HepG2 (cell line): ENCODE data around the gene TTBK1. TPM values are rescaled to one million over a fixed set of nuclear protein-coding genes. Genes with fewer than 3 reads are reported as not detected.
A peak's percentile ranks its signal among the peaks of the same experiment; 100 is the strongest.

Experiments used
- BHLHE40 ChIP-seq: IDR thresholded peaks from 2 replicates; pipeline ENCODE4 v1.6.1; 2011; ENCODE audit warnings: low read length, improper control_type of control experiment
- CCAR2 ChIP-seq: fragments of 200-400 bp; formaldehyde crosslinking; optimal IDR thresholded peaks from 2 replicates; pipeline ENCODE3; 2018; ENCODE audit warnings: low read depth, mild to moderate bottlenecking, low read length, moderate library complexity
- EED ChIP-seq: sonication (generic); formaldehyde crosslinking; IDR thresholded peaks from 2 replicates; pipeline ENCODE4 v1.5.0; 2020; ENCODE audit warnings: mild to moderate bottlenecking, missing genetic modification reagents
- ERF ChIP-seq: IDR thresholded peaks from 2 replicates; pipeline ENCODE4 v1.6.1; 2018; ENCODE audit warnings: missing biosample characterization, missing genetic modification reagents
- FOXM1 ChIP-seq: sonication (generic); formaldehyde crosslinking; IDR thresholded peaks from 2 replicates; pipeline ENCODE4 v1.5.0; 2020; ENCODE audit warnings: missing genetic modification reagents
- HDAC6 ChIP-seq: fragments of 200-600 bp; sonication (generic); IDR thresholded peaks from 2 replicates; pipeline ENCODE4 v1.7.0; 2017; ENCODE audit warnings: mild to moderate bottlenecking, antibody characterized with exemption, low read length, low read depth
- KLF15 ChIP-seq: sonication (generic); formaldehyde crosslinking; IDR thresholded peaks from 2 replicates; pipeline ENCODE4 v1.8.1; 2023; ENCODE audit warnings: borderline replicate concordance, mild to moderate bottlenecking, inconsistent platforms, missing genetic modification reagents, mixed read lengths
- MYC ChIP-seq: sonication (generic); formaldehyde crosslinking; IDR thresholded peaks from 2 replicates; pipeline ENCODE4 v1.9.0; 2021; ENCODE audit warnings: missing genetic modification reagents, borderline replicate concordance
- NFKB2 ChIP-seq: sonication (generic); formaldehyde crosslinking; IDR thresholded peaks from 2 replicates; pipeline ENCODE4 v1.4.0; 2020; ENCODE audit warnings: missing genetic modification reagents, borderline replicate concordance
- NFYB ChIP-seq: sonication (generic); formaldehyde crosslinking; IDR thresholded peaks from 2 replicates; pipeline ENCODE4 v1.4.0; 2020; ENCODE audit warnings: missing genetic modification reagents
- TEAD2 ChIP-seq: sonication (generic); formaldehyde crosslinking; IDR thresholded peaks from 2 replicates; pipeline ENCODE4 v1.9.0; 2021; ENCODE audit warnings: missing genetic modification reagents
- ZNF337 ChIP-seq: sonication (generic); formaldehyde crosslinking; IDR thresholded peaks from 2 replicates; pipeline ENCODE4 v1.5.1; 2020; ENCODE audit warnings: missing genetic modification reagents, low read depth, mild to moderate bottlenecking, borderline replicate concordance
- ZNF367 ChIP-seq: sonication (generic); formaldehyde crosslinking; IDR thresholded peaks from 2 replicates; pipeline ENCODE4 v1.4.0; 2020; ENCODE audit warnings: missing genetic modification reagents, borderline replicate concordance
- ZNF451 ChIP-seq: sonication (generic); formaldehyde crosslinking; IDR thresholded peaks from 2 replicates; pipeline ENCODE4 v1.5.0; 2020; ENCODE audit warnings: mild to moderate bottlenecking, missing genetic modification reagents
- ZNF564 ChIP-seq: sonication (generic); formaldehyde crosslinking; IDR thresholded peaks from 2 replicates; pipeline ENCODE4 v1.8.1; 2023; ENCODE audit warnings: mild to moderate bottlenecking, missing genetic modification reagents
- ZNF709 ChIP-seq: sonication (generic); formaldehyde crosslinking; IDR thresholded peaks from 2 replicates; pipeline ENCODE4 v1.5.0; 2020; ENCODE audit warnings: mild to moderate bottlenecking, missing genetic modification reagents
- ZNF776 ChIP-seq: sonication (generic); formaldehyde crosslinking; IDR thresholded peaks from 2 replicates; pipeline ENCODE4 v1.4.0; 2020; ENCODE audit warnings: mild to moderate bottlenecking, missing genetic modification reagents
- ZNF839 ChIP-seq: sonication (generic); formaldehyde crosslinking; IDR thresholded peaks from 2 replicates; pipeline ENCODE4 v1.4.0; 2020; ENCODE audit warnings: missing genetic modification reagents, mild to moderate bottlenecking, borderline replicate concordance
- polyA plus RNA-seq, 8 experiments: library from polyadenylated mRNA; depleted of rRNA in 3 of 8; stranded (reverse) in 7 of 8; unstranded in 1 of 8; fragments of >200 nt; fragmentation: Illumina TruSeq in 4 of 8; extraction: Trizol in 4 of 8; gene quantifications; 2 replicates each; pipeline versions ENCODE4 v1.2.1 to v1.2.3, GENCODE V29; 2011 to 2016; ENCODE audit warnings: low read depth in 4 of 8, missing spikeins in 1 of 8, mixed read lengths in 1 of 8; ENCODE audit not compliant: insufficient read depth in 1 of 8
- total RNA-seq, 5 experiments: library from RNA; depleted of rRNA; stranded (reverse); fragments of >200 nt; fragmentation: Illumina TruSeq; extraction: Trizol; gene quantifications; 2 replicates each; pipeline ENCODE4 v1.2.3, GENCODE V29; 2016; ENCODE audit warnings: low read depth in 1 of 5
- TF ChIP-seq, protein P1 (sequence below): sonication (generic); formaldehyde crosslinking; IDR thresholded peaks from 2 replicates; pipeline ENCODE4 v1.4.0; 2020; ENCODE audit warnings: missing genetic modification reagents; ENCODE audit errors: not compliant biosample characterization
- TF ChIP-seq, protein P2 (sequence below): sonication (generic); formaldehyde crosslinking; IDR thresholded peaks from 2 replicates; pipeline ENCODE4 v1.9.0; 2022; ENCODE audit warnings: missing genetic modification reagents, mild to moderate bottlenecking, borderline replicate concordance
- TF ChIP-seq, protein P3 (sequence below): IDR thresholded peaks from 2 replicates; pipeline ENCODE4 v1.6.1; 2018; ENCODE audit warnings: missing genetic modification reagents, mild to moderate bottlenecking, missing compliant biosample characterization
- TF ChIP-seq, protein P4 (sequence below): sonication (generic); formaldehyde crosslinking; IDR thresholded peaks from 2 replicates; pipeline ENCODE4 v1.4.0; 2020; ENCODE audit warnings: missing genetic modification reagents, borderline replicate concordance

TTBK1 gene
- total and polyA plus RNA-seq, 2 of the 13 experiments (the other 11 are each of a cell fraction or from before 2014, with no cell fraction given), result 0.24 to 0.33 TPM

DNA sequence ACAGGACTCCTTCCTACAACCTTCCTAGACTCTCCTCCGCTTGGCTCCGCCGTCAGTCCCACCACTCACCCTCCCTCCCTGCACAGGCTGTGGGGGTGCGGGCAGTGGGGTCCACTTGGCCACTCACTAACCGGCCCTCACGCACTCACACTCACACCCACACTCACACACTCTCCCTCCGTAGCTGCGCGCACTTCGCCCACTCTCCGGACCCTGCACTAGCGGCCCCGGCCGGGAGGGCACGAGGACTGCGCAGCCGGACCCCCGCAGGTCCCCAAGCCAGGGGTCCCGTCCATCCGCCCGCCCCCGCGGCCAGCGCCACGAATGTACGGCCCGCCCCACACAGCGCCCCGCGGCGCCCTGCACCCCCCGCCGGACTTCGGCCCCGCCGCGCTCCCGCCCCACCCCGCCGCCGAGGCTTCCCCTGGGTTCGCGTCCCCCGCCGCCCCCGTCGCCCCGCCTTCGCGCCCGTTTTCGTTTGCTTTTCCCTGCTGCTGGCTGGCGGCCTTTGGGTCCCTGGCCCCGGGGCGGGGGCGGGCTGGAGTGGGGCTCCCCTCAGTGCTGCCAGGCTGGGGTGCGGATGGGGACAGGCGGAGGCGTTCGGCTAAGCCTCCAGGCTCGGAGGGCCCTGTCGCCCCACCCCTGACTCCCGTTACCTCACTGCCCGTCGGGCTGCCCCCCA lies 31.8 kb downstream of the TTBK1 start (continued):
- peak; percentile 89 for TF ChIP-seq MYC (CRISPR knock-in tag)
- TF ChIP-seq, protein P1, sequence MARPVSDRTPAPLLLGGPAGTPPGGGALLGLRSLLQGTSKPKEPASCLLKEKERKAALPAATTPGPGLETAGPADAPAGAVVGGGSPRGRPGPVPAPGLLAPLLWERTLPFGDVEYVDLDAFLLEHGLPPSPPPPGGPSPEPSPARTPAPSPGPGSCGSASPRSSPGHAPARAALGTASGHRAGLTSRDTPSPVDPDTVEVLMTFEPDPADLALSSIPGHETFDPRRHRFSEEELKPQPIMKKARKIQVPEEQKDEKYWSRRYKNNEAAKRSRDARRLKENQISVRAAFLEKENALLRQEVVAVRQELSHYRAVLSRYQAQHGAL (CRISPR knock-in tag), result no peak
- TF ChIP-seq ERF, result 0 out of 2 replicates have a peak, but pooled peaks have one; percentile 53
- TF ChIP-seq FOXM1 (CRISPR knock-in tag), result no peak
- TF ChIP-seq ZNF564, result peak; percentile 84; the same call in 1 of the 2 replicates
- TF ChIP-seq ZNF451 (CRISPR knock-in tag), result peak; percentile 86; the same call in 1 of the 2 replicates
- TF ChIP-seq CCAR2, result no peak
- TF ChIP-seq NFYB (CRISPR knock-in tag), result no peak
- TF ChIP-seq EED (CRISPR knock-in tag), result no peak
- TF ChIP-seq HDAC6, result no peak
- peak; percentile 88; the same call in 1 of the 2 replicates for TF ChIP-seq NFKB2
- 0 out of 2 replicates have a peak, but pooled peaks have one; percentile 62 for TF ChIP-seq ZNF337
- TF ChIP-seq, protein P2, sequence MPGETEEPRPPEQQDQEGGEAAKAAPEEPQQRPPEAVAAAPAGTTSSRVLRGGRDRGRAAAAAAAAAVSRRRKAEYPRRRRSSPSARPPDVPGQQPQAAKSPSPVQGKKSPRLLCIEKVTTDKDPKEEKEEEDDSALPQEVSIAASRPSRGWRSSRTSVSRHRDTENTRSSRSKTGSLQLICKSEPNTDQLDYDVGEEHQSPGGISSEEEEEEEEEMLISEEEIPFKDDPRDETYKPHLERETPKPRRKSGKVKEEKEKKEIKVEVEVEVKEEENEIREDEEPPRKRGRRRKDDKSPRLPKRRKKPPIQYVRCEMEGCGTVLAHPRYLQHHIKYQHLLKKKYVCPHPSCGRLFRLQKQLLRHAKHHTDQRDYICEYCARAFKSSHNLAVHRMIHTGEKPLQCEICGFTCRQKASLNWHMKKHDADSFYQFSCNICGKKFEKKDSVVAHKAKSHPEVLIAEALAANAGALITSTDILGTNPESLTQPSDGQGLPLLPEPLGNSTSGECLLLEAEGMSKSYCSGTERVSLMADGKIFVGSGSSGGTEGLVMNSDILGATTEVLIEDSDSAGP (CRISPR knock-in tag), result no peak
- 0 out of 2 replicates have a peak, but pooled peaks have one; percentile 59 for TF ChIP-seq KLF15 (CRISPR knock-in tag)
- TF ChIP-seq, protein P3, sequence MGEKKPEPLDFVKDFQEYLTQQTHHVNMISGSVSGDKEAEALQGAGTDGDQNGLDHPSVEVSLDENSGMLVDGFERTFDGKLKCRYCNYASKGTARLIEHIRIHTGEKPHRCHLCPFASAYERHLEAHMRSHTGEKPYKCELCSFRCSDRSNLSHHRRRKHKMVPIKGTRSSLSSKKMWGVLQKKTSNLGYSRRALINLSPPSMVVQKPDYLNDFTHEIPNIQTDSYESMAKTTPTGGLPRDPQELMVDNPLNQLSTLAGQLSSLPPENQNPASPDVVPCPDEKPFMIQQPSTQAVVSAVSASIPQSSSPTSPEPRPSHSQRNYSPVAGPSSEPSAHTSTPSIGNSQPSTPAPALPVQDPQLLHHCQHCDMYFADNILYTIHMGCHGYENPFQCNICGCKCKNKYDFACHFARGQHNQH (CRISPR knock-in tag), result peak; percentile 44; the same call in 1 of the 2 replicates
- TF ChIP-seq ZNF709, result no peak
- no peak for TF ChIP-seq BHLHE40
- TF ChIP-seq ZNF776 (CRISPR knock-in tag), result peak; percentile 83
- TF ChIP-seq ZNF367 (CRISPR knock-in tag), result no peak
- TF ChIP-seq ZNF839, result no peak; the same call in 1 of the 2 replicates
- TF ChIP-seq, protein P4, sequence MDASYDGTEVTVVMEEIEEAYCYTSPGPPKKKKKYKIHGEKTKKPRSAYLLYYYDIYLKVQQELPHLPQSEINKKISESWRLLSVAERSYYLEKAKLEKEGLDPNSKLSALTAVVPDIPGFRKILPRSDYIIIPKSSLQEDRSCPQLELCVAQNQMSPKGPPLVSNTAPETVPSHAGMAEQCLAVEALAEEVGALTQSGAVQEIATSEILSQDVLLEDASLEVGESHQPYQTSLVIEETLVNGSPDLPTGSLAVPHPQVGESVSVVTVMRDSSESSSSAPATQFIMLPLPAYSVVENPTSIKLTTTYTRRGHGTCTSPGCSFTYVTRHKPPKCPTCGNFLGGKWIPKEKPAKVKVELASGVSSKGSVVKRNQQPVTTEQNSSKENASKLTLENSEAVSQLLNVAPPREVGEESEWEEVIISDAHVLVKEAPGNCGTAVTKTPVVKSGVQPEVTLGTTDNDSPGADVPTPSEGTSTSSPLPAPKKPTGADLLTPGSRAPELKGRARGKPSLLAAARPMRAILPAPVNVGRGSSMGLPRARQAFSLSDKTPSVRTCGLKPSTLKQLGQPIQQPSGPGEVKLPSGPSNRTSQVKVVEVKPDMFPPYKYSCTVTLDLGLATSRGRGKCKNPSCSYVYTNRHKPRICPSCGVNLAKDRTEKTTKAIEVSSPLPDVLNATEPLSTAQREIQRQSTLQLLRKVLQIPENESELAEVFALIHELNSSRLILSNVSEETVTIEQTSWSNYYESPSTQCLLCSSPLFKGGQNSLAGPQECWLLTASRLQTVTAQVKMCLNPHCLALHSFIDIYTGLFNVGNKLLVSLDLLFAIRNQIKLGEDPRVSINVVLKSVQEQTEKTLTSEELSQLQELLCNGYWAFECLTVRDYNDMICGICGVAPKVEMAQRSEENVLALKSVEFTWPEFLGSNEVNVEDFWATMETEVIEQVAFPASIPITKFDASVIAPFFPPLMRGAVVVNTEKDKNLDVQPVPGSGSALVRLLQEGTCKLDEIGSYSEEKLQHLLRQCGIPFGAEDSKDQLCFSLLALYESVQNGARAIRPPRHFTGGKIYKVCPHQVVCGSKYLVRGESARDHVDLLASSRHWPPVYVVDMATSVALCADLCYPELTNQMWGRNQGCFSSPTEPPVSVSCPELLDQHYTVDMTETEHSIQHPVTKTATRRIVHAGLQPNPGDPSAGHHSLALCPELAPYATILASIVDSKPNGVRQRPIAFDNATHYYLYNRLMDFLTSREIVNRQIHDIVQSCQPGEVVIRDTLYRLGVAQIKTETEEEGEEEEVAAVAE (CRISPR knock-in tag), result no peak
- TF ChIP-seq TEAD2, result no peak
